Activated CD8-positive, alpha-beta memory T cell treated with anti-CD3 and anti-CD28 coated beads, Interleukin-2, amount 50 U/mL, for 1 hour (primary cell): ENCODE results near the gene MTX3.

Experiments used
- DNase-seq: peaks from one replicate; pipeline ENCODE4 v3.0.0-alpha.2; 2020; ENCODE audit errors: extremely low read depth

The MTX3 gene, protein sequence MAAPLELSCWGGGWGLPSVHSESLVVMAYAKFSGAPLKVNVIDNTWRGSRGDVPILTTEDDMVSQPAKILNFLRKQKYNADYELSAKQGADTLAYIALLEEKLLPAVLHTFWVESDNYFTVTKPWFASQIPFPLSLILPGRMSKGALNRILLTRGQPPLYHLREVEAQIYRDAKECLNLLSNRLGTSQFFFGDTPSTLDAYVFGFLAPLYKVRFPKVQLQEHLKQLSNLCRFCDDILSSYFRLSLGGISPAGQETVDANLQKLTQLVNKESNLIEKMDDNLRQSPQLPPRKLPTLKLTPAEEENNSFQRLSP

DNA sequence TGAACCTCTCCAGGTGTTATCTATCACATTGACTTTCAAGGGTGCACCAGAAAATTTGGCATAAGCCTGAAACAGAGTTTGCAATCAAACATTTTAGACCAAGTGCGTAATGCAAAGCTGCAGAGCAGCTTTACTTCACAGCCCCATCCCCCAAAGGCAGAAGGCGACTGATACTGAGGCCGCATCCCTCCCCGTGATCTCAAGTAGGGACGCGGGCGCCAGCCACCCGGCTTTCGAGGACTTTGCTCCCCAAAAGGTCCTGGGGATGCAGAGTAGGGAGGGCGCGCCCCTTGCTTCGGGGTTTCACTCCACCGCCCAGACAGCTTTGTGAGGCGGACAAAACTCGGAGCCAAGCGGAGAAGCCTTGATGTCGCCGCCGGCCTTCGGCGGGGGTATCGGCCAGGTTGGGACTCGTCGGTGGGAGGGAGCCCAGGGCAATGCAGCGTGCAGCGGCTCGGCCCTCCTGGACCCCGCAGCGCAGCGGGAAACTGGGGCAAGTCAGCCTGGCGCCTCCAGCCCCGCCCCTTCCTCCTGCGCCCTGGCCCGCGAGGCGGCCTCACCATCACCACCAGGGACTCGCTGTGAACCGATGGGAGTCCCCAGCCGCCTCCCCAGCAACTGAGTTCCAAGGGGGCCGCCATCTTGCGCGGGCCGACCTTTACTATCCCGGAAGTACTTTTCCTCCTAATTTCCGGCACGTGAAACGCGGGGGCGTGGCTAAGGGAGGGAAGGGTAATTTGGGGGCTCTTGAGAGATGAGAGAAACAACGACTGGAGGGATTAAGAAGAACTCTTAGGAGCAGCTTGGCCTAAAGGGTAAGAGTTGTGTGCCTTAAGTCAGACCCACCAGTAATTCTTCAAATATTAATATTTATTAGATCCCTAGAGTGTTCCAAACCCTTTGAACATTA is at the start of gene MTX3:
MTX3 (minus strand) TSS at position 665 of the 910 bp plus-strand sequence; CDS start at position 641, 24 bp downstream.
- DNase-seq, result peak; percentile 68

DNA sequence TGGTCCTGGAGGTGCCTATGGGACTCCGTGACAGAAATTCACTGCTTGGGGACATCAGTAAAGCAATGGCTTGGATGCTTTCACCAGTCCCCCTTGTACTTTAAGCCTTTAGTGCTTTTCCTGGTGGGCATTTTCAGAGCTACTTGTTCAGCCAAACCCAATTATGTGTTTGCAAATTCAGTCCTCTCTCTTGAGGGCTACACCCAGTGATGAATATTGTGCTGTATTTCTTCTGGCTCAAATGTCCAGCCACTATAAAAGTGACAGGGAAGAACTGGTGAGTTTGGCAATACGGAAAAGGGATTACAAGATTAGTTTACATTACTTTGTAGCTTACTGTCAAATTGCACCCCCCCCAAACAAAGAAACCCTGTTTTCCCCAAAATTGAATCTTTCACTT is 48.6 kb upstream of the MTX3 start:
- no peak for DNase-seq

DNA sequence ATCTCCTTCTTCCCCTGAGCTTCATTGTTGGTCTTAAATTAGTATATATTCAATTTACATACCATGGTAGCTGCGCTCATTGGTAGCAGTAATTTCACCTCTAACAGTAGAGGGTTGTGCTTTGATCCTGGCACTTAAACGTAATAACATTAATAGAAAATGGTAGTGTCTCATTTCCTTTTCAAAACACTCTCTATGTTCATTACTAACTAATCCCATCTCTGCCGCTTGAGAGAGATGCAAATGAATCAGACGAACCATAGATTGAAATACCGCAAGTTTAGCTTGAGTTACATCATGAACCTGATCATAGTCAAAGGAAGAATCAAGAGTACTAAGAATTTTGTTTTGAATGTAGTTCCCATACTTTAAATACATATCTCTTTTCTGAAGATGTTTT is 46.3 kb upstream of the MTX3 start:
- DNase-seq, result no peak

DNA sequence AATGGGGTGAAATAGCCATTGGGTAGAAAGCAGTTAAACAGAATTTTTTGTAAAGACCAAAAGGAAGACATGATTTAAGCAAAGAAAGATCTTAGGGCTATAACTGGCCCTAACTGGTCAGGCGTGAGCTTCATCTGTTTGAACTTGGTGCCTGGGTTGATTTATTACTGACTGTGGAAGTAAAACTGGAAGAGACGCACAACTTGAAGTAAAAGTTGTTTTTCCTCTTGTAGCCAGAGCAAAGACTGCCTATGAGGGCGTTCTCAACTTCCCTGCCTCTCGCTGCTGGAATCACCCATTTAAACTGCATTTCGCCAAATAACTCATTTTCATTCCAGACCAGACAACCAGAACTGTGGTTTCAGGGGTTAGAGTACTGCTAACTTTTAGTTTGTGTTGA is 45.6 kb upstream of the MTX3 start:
- DNase-seq, result no peak

DNA sequence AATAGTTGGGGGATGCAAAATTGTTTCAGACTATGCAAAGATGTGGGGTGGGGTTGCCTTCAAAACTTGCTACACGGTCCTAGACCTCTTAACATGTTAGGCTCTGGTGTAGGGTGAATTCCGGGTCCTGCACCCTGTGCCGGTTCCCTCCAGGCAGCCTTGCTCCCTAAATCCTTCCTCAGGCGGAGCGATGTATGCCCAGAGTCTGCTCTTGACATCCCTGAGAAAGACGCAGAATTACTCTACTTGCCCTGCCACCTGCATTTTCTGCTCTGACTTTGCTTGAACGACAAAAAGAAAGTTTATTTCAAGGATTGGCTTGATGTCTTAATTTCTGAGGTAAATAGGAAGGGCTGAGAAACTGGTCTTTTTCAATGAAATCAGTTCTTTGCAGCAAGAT is 44.8 kb upstream of the MTX3 start:
- DNase-seq, result no peak

DNA sequence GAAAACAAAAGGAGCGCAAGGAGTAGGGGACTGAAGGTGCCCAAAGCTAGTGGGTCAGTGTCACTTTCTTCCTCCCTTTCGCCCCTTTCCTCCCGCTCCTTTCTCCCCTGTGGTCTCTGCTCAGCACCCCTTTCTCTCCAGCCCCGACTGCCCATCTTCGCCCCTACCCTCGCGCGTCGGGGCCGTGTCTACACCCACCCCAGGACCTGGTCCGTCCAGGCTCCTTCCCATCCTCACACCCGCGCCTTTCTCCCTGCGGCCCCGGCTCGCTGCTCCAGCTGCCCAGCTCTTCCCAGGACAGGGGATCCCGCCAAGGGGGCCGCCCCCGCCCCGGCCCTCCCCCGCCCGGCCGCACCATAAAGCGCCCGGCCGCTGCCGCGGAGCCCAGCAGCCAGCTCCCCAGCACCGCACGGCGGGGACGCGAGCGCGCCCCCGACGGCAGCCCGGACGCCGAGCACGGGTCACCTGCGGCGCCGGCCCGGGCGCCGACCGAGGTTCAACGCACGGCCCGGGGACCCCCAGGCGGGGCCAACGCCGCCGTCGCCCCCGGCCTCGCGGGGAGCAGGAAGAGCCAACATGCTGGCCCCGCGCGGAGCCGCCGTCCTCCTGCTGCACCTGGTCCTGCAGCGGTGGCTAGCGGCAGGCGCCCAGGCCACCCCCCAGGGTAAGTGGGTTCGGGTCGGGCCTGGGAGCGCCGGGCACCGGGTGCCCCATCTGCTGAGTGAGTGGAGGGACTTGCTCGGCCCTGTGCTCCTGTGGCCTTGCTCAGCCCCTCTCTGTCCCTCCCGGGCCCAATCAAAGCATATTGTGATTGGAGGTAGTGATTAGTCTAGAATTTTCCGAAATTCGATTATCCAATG is 44.1 kb upstream of the MTX3 start, which contains the start of gene THBS4:
THBS4 (plus strand) TSS at position 387 of the 860 bp plus-strand sequence; CDS start at position 577, 190 bp downstream.
- no peak for DNase-seq

DNA sequence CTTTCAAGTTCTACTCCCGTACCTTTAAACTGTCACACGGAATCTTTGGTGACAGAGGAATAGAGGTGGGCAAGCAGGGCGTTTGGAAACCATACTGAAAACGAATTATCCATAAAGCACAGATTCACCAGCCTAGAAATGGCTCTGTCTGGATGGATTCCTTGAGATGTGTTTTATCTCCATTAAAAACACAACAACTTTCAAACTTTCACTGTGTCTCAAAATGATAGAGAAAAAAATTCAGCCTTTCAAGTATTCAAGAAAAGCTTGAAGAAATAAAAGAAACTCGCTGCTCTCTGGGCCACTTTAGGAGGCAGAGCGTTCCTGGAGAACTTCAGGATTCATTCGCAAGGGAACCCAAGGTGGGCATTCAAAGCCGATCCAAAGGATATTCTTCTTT is 43.5 kb upstream of the MTX3 start:
- DNase-seq, result no peak

DNA sequence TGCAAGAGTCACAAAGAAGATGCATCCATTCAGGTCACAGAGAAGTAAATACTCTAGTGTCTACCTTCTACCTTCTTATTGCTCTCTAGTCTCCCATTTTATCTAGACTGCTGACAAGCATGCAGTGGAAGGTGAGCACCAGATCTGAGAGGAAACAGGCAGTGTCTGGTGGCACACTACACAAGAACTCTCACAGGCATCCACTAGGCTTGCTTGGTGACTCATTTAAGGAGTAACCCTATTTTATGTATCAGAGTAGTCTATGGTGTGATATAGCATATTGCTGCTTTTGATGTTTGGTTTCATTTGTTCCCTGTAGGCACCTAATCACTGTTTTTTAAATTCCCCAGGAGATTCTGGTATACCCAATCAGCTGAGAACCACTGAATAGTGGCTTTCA is 42.5 kb upstream of the MTX3 start:
- no peak for DNase-seq

DNA sequence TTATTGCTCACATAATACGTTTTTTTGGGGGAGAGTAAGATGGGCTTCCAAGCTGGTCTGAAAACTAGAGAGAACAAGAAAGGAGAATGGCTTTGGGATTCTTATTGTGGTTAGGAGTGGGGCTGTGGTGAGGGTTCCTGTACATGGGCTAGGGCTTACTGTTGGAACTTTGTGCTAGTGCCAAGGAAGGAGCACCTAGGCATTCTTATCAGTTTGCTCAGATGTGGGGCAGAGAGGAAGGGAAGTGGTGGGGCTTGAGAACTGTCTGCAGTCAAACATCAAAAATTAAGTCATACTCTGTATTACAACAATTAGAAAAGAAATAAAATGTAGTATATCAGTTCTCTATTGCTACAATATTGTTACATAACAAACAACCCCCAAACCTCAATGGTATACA is 40.0 kb upstream of the MTX3 start:
- DNase-seq, result no peak

DNA sequence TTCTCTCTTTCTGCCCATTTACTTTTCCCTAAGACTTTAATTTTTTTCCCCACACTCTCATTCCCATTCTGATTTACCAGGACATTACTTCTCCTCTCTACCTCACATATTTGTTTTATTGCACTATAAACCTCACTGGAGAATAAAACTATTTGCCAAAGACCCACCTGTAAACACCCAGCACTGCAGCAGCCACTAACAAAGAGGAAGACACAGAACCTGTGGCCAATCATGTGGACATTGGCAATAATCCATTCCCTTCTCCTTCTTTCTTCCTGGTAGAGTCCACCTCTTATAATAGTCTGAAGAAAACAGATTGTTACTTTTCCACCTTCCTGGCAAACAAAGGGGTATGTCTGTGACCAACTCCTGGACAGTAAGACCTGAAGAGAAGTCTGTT is 35.8 kb upstream of the MTX3 start:
- DNase-seq, result no peak

DNA sequence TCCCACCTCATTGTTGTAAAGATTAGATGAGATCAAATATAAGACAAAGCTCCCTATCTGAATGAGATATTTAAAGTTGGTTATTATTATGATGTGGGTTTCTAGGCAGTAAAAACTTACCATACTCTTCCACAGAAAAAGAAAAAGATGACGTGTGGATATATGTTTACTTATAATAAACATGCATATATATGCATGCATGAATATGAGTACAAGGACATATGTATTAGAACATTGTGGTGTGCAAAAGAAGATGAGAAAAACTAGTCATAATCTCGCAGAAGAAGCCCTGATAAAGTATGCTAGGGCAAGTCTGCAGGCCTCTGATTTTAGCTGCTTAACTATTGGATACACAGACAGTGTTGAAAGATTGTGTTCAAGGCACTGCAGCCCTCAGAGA is 34.0 kb upstream of the MTX3 start:
- no peak for DNase-seq

DNA sequence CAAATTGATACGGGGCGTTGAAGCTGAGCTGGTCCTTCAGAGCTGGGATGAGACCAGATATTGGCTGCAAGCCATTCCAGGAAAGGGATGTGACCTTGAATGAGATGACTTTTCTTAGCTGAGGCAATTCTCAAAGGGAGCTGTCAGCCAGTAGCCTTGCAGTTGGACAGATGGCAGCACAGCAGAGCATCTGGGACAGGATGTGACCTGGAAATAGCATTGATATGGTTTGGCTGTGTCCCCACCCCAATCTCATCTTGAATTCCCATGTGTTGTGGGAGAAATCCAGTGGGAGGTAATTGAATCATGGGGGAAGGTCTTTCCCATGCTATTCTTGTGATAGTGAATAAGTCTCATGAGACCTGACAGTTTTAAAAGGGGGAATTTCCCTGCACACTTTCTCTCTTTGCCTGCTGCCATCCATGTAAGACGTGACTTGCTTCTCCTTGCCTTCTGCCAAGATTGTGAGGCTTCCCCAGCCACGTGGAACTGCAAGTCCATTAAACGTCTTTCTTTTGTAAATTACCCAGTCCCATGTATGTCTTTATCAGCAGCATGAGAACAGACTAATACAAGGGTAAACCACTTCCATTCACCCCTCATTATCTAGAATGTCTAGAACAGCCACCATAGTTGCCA is 19.8 kb upstream of the MTX3 start:
- no peak for DNase-seq

DNA sequence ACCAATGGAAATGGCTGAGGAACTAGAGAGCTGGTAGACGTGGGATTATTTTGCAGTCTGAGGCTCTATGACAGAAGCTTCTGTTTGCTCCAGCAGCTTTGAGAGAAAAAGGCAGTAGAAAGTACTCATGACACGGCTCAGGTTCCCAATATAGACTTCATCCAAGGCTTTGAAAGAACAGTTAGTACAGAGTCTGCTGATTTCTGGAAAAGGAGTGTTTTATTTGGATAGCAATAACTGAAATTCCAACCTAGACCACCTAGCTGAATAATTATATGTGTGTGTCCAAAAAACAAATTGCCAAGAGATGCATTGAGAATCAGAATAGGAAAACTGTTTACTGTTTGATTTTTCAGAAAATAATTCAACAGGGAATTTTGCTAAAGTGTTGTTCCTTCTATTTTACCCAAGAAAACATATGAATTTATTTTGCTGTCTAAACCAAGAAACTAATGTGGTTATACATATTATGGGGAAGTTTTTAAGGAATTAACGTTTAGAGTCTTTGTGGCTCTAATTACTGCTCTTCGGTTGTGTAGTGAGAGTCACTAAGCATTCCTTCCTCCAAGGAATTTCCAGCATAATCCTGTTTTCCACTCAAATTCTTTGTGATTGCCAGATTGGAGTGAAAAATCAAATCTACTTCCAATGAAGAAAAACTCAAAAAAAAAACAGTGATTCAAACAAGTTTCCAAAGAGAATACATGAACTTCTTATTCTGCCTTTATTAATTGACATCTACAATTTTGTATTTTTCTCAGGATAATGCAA is 18.1 kb upstream of the MTX3 start:
- DNase-seq, result no peak

DNA sequence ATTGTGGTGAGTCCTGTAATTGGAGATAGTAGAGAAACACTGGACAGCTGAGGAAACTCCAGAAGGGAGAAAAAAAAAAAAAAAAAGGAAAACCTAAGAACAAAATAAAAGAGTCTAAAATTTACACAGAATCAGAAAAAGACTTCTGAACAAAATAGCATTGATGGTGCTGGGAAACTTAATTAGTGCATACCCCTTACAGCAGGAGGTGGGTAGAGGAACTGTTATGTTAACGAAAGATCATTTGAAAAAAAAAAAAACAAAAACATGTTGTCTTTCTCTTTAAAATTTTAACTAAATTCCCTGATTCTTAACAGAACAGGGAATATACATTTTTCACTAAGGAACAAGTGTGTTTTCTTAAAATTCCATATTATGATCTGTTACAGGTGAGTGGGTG is 11.6 kb upstream of the MTX3 start:
- DNase-seq, result no peak

DNA sequence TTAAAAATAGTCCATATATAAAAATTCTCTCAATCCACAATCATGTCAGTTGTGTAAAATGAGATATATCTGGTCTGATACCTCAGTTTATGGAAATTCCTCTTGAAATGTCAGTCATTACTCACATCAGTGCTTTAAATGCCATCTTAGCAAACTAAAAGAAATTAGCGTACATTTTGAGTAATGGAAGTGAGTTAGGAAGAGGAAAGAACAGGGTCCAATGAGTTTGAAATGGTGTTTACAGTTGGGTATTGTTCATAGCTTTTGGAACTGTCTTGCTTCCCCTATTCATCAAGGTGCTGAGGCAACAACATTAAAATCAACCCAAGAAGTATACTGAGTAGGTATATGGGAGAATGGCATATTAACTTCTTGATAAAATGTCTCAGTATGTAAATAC is 8.7 kb upstream of the MTX3 start:
- no peak for DNase-seq

DNA sequence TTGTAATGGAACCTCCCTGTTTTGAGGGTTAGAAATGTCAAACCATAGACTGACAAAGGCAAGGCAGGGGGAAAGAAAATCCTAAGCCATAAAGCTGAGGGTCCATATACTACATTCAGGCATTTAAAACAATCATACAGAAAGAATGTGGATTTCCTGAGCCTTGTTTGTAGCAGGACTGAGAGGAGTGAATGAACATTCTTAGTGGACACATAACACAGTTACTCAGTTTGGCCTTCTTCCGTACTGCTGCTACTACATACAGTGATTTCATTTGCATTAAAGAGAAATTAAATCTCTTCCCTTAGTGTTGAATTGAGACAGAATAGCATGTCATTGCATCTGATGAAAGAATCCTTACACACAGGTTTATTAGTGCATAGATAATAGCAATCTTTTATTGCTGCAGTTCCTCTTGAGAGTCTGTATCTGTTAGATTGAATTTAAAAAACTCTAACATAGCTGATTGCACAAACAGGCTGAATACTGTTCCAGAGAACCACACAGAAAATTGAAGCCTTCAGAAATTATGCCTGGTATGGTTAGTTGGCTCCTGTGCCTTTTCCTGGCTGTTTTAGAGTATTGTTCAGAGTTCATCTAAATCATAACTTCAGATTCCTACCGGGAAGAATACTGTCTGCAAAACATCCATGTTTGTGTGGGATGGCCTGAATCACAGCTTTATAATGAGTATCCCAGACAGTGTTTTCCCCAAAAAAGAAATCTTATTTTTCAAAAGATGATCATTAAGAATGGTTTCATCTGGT is 2.0 kb upstream of the MTX3 start:
- no peak for DNase-seq

DNA sequence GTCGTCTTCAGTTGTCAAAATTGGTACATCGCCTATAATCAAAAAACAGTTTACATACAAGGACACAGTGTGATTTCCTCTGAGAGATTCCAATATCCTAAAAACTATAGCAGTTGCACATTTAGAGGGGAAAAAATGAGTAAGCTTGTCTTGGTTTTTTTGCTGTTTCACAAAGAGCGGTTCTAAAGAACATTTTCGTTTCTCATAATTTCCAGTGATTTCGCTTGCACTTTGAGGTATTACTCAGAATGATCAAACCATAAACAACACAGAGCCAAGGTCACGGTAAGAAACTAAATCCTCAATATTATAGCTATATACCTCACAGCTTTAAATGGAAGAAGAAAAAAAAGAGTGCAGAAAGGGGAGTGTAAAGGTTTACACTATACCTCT is 861 bp downstream of the MTX3 start:
- DNase-seq, result no peak

DNA sequence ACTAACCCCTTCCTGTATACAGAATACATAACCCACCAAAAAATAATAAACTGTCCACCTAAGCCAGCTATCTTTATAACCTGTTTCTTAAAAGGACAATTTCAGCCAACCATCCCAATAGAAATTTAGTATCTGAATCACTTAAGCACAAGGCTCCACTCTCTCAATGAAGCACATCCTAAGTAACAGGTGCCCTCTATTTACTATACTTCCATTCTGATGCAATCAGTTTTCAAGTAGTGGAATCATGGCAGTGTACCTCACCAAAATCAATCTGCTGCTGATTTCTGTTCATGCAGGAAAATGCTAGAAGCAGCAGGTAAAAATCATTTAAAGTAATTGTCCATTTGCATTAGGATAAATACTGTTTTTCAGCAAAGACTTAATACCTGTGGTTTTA is 4.8 kb downstream of the MTX3 start:
- DNase-seq, result no peak

DNA sequence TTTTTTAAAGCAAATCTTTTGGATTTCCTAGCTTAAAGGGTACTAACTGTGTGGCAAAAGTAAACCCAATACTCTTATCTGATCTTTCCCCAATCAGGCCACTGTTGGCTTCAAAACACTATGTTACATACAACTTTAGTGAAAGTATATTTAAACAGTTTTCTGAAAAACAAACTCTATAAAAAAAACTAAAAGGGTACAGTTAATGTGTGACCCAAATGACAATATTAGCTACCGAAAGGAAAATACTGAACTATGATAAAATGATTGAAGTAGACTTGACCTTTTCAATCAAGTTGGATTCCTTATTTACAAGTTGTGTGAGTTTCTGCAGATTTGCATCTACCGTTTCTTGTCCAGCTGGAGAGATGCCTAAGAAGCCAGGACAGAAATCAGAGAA is 5.8 kb downstream of the MTX3 start:
- DNase-seq, result no peak

DNA sequence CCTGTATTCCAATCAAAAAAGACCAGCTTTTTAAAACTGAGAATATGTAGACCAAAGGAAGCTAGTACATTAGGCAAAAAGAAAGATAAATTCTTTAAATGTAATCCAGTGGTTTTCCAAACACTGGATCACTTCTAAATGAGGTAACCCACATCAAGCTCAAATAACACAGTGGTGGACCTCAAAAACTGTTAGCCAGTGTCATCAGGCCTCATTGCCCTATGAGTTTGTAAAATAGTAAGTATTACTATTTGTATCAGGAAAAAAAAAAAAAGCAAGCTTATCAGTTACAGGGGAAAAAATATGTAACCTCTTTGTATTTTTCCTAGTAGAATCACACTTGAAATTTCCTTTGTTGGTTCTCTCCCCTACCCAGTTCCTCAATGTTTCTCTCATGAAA is 6.7 kb downstream of the MTX3 start:
- no peak for DNase-seq
